Measurements from ENCODE around the gene ZNF774. TPM values are rescaled to one million over a fixed set of nuclear protein-coding genes. Genes with fewer than 3 reads are reported as not detected.

ZNF774 gene
- total RNA-seq, 1 experiment from 2014 or later: 4.0 TPM

- CTCF ChIA-PET: no interaction called here
- RAD21 ChIA-PET (ENCODE audit: low non-redundant PET in 1 of 2, low total read pairs in 2 of 2, uncharacterized antibody in 2 of 2, unreplicated experiment in 2 of 2): no interaction called here
- H3K9ac ChIP-seq (ENCODE audit: low read length): no peak overlapping the region
- POLR2A ChIA-PET: no interaction called here
- no peak overlapping the region for H2AFZ ChIP-seq (ENCODE audit: low read depth, low read length, poor library complexity, severe bottlenecking)
- ATAC-seq: no peak
- no peak overlapping the region for H3K4me3 ChIP-seq (replicated peaks in 1 of 2; ENCODE audit: low read depth in 1 of 2, low read length in 2 of 2)
- H3K36me3 ChIP-seq (ENCODE audit: control insufficient read depth in 1 of 2, insufficient read depth in 2 of 2, low read length in 2 of 2): peaks cover 2 to 18% of the 10 kb centered on the region in 2 experiments; a peak in 3 of 4 replicates
- BruUV-seq (replicated peaks): no TSS peak
- H3K4me1 ChIP-seq (ENCODE audit: control insufficient read depth in 1 of 2, insufficient read depth in 2 of 2, low read length in 2 of 2): peaks cover 18 to 23% of the 10 kb centered on the region in 2 experiments
- DNase-seq (ENCODE audit: low read depth, low spot score): no peak
- H3K27me3 ChIP-seq (ENCODE audit: insufficient read depth, low read length): no peaks in the 10 kb centered on the region
- no peaks in the 10 kb centered on the region for H3K9me2 ChIP-seq (ENCODE audit: insufficient read depth)
- H3K27ac ChIP-seq (ENCODE audit: low read depth, low read length): no peak overlapping the region
- no peak overlapping the region for H3K4me2 ChIP-seq (ENCODE audit: low read length)
- H4K20me1 ChIP-seq (ENCODE audit: insufficient read depth): no peaks in the 10 kb centered on the region
- intact Hi-C loops (cut with micrococcal nuclease): no loop called here
- no peaks in the 10 kb centered on the region for H3K9me3 ChIP-seq (ENCODE audit: control insufficient read depth in 1 of 2, insufficient read depth in 1 of 2, low read depth in 1 of 2, low read length in 2 of 2)
- no peak for TF ChIP-seq ZNF274 (IDR thresholded peaks at IDR 0.05; ENCODE audit: low read depth, low read length)
- TF ChIP-seq POLR2AphosphoS5 (IDR thresholded peaks at IDR 0.05; ENCODE audit: low read depth, low read length): no peak
- TF ChIP-seq REST (IDR thresholded peaks at IDR 0.05; ENCODE audit: low read depth): no peak
- TF ChIP-seq SRF (IDR thresholded peaks at IDR 0.05; ENCODE audit: low read depth): no peak
- no peak for TF ChIP-seq POLR2A (IDR thresholded peaks at IDR 0.05; ENCODE audit: borderline replicate concordance, extremely low read depth, insufficient read depth, insufficient read length)
- TF ChIP-seq JUND (IDR thresholded peaks at IDR 0.05): no peak
- TF ChIP-seq ELF1 (IDR thresholded peaks at IDR 0.05; ENCODE audit: borderline replicate concordance, low read depth): no peak
- no peak for TF ChIP-seq TCF7L2 (IDR thresholded peaks at IDR 0.05; ENCODE audit: borderline replicate concordance, extremely low read depth, insufficient read depth, insufficient read length)
- TF ChIP-seq CEBPB (IDR thresholded peaks at IDR 0.05; ENCODE audit: low read depth): no peak
- no peak for TF ChIP-seq EGR1 (IDR thresholded peaks at IDR 0.05; ENCODE audit: low read depth)
- TF ChIP-seq ATF3 (IDR thresholded peaks at IDR 0.05): no peak
- no peak for TF ChIP-seq FOSL1 (IDR thresholded peaks at IDR 0.05; ENCODE audit: low read depth)
- H3K79me2 ChIP-seq (ENCODE audit: insufficient read depth, low read length): peaks cover 87% of the 10 kb centered on the region
Measured at GRCh38 chr15:90394748-90395442, 42.8 kb downstream of the ZNF774 start.
